Measurements from ENCODE around the gene PDPK1.
"Not testable (repeated sequence)": the region's sequence is repeated elsewhere in the genome, so short reads cannot be mapped to it uniquely, and the experiment has no call there.

DNA sequence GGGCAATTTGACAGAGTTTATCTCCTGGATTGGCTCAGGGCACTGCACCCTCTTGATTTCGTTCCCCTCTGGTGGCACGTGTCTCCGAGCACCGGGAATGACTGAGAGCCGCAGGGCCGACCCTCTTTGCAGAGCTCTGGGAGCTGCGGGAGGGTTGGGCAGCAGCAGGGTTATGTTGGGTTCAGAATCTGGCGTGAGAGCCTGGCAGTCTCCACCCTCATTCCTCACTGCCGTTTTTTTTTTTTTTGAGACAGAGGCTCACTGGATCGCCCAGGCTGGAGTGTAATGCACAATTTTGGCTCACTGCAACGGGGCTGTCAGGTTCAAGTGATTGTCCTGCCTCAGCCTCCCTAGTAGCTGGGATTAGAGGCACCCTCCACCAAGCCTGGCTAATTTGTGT is 71.5 kb downstream of the PDPK1 start:
- TF ChIP-seq POLR2A (IDR thresholded peaks at IDR 0.05), result not testable (repeated sequence)
- TF ChIP-seq, protein P1, sequence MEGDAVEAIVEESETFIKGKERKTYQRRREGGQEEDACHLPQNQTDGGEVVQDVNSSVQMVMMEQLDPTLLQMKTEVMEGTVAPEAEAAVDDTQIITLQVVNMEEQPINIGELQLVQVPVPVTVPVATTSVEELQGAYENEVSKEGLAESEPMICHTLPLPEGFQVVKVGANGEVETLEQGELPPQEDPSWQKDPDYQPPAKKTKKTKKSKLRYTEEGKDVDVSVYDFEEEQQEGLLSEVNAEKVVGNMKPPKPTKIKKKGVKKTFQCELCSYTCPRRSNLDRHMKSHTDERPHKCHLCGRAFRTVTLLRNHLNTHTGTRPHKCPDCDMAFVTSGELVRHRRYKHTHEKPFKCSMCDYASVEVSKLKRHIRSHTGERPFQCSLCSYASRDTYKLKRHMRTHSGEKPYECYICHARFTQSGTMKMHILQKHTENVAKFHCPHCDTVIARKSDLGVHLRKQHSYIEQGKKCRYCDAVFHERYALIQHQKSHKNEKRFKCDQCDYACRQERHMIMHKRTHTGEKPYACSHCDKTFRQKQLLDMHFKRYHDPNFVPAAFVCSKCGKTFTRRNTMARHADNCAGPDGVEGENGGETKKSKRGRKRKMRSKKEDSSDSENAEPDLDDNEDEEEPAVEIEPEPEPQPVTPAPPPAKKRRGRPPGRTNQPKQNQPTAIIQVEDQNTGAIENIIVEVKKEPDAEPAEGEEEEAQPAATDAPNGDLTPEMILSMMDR (IDR thresholded peaks at IDR 0.05 in 8 of 11, conservative IDR thresholded peaks at IDR 0.05 in 3 of 11), result not testable (repeated sequence)

Measured in spleen (tissue), 7 donors.